Measurements from ENCODE around the gene TSR3.

TSR3 gene

GRCh38 chr16:1393613-1394176 is 42.0 kb upstream of the TSR3 start (continued):
- TF ChIP-seq PATZ1 (CRISPR knock-in tag; IDR thresholded peaks at IDR 0.05; ENCODE audit: borderline replicate concordance): no peak
- TF ChIP-seq ESRRG (CRISPR knock-in tag; IDR thresholded peaks at IDR 0.05): no peak
- TF ChIP-seq TSHZ2 (CRISPR knock-in tag; IDR thresholded peaks at IDR 0.05): no peak
- TF ChIP-seq ISL1 (CRISPR knock-in tag; IDR thresholded peaks at IDR 0.05): no peak
- TF ChIP-seq ARNTL (CRISPR knock-in tag; IDR thresholded peaks at IDR 0.05; ENCODE audit: borderline replicate concordance, low read depth): no peak

- ATAC-seq: no peak
- TF ChIP-seq GLIS3 (CRISPR knock-in tag; IDR thresholded peaks at IDR 0.05) (no peak), BACH2 (CRISPR knock-in tag; IDR thresholded peaks at IDR 0.05; ENCODE audit: borderline replicate concordance) (no peak), ZFP3 (CRISPR knock-in tag; IDR thresholded peaks at IDR 0.05) (no peak), PATZ1 (CRISPR knock-in tag; IDR thresholded peaks at IDR 0.05; ENCODE audit: borderline replicate concordance) (no peak), ZC3H10 (CRISPR knock-in tag; IDR thresholded peaks at IDR 0.05) (no peak), SNAI2 (CRISPR knock-in tag; IDR thresholded peaks at IDR 0.05) (no peak), OSR1 (CRISPR knock-in tag; IDR thresholded peaks at IDR 0.05) (no peak), ZNF70 (CRISPR knock-in tag; IDR thresholded peaks at IDR 0.05) (no peak)
These were observed 41.1 kb upstream of the TSR3 start for GRCh38 chr16:1392826-1393225.

- no peak for TF ChIP-seq ARNTL (CRISPR knock-in tag; IDR thresholded peaks at IDR 0.05; ENCODE audit: borderline replicate concordance, low read depth)
- no peak for TF ChIP-seq ZC3H10 (CRISPR knock-in tag; IDR thresholded peaks at IDR 0.05)
- no peak for TF ChIP-seq CSRNP3 (CRISPR knock-in tag; IDR thresholded peaks at IDR 0.05)
- no peak for TF ChIP-seq PATZ1 (CRISPR knock-in tag; IDR thresholded peaks at IDR 0.05; ENCODE audit: borderline replicate concordance)
- TF ChIP-seq RARB (CRISPR knock-in tag; IDR thresholded peaks at IDR 0.05): no peak
- no peak for TF ChIP-seq ESRRG (CRISPR knock-in tag; IDR thresholded peaks at IDR 0.05)
- TF ChIP-seq TSHZ2 (CRISPR knock-in tag; IDR thresholded peaks at IDR 0.05): no peak
- TF ChIP-seq OSR1 (CRISPR knock-in tag; IDR thresholded peaks at IDR 0.05): no peak
- TF ChIP-seq PPARA (CRISPR knock-in tag; IDR thresholded peaks at IDR 0.05; ENCODE audit: borderline replicate concordance): no peak
- TF ChIP-seq GLIS3 (CRISPR knock-in tag; IDR thresholded peaks at IDR 0.05): no peak
- TF ChIP-seq ZNF565 (CRISPR knock-in tag; conservative IDR thresholded peaks at IDR 0.05; ENCODE audit: low read depth): no peak
- no peak for TF ChIP-seq ISL1 (CRISPR knock-in tag; IDR thresholded peaks at IDR 0.05)
- no peak for TF ChIP-seq ZFP30 (CRISPR knock-in tag; IDR thresholded peaks at IDR 0.05)
- TF ChIP-seq ZFP3 (CRISPR knock-in tag; IDR thresholded peaks at IDR 0.05): no peak
- no peak for ATAC-seq
These were observed 38.6 kb upstream of the TSR3 start for GRCh38 chr16:1390239-1390779.
